NCI-H1105 treated with DMSO at 0.1 percent for 48 hours (cell line): Measurements from ENCODE around the gene VAV3.

Source experiments
- DNase-seq: peaks from one replicate; lab custom pipeline; 2025; lab: John Stamatoyannopoulos, UW

The VAV3 gene

GRCh38 chr1:107534632-107535031 is 430.3 kb downstream of the VAV3 start:
- no peak for DNase-seq

- no peak for DNase-seq
Measured at GRCh38 chr1:107533436-107533835, 431.5 kb downstream of the VAV3 start.

GRCh38 chr1:107532318-107532717 is 432.7 kb downstream of the VAV3 start:
- DNase-seq: peak; percentile 85

GRCh38 chr1:107531065-107531908 is 433.7 kb downstream of the VAV3 start:
- DNase-seq: no peak

- DNase-seq: no peak
Measured at GRCh38 chr1:107530543-107530942, 434.4 kb downstream of the VAV3 start.

- DNase-seq: peak; percentile 80
Measured at GRCh38 chr1:107529511-107530149, 435.4 kb downstream of the VAV3 start.

GRCh38 chr1:107526524-107527198 is 438.3 kb downstream of the VAV3 start:
- DNase-seq: no peak

- no peak for DNase-seq
Measured at GRCh38 chr1:107525961-107526360, 439.0 kb downstream of the VAV3 start.

- DNase-seq: no peak
Measured at GRCh38 chr1:107525145-107525544, 439.8 kb downstream of the VAV3 start.

GRCh38 chr1:107524301-107524700 is 440.7 kb downstream of the VAV3 start:
- DNase-seq: no peak

GRCh38 chr1:107523736-107524135 is 441.2 kb downstream of the VAV3 start:
- DNase-seq: no peak

- DNase-seq: no peak
Measured at GRCh38 chr1:107523061-107523460, 441.9 kb downstream of the VAV3 start.
